PC-3 (cell line): ENCODE results near the gene HEMGN. TPM values are rescaled to one million over a fixed set of nuclear protein-coding genes. Genes with fewer than 3 reads are reported as not detected.

Source experiments
- ATAC-seq: fragments of 200-7000 bp; cut with Tn5 transposase; 2 replicates; pipeline ENCODE4 v1.9.1; 2020; ENCODE audit warnings: mild to moderate bottlenecking, moderate library complexity
- BruUV-seq: library from RNA; stranded (reverse); fragments of 400-500 nt; replicated peaks from 2 replicates; lab custom pipeline; 2021; lab: Mats Ljungman, UMichigan
- CTCF ChIA-PET: fragments of 300-600 bp; sonication (Branson Sonifier 250); formaldehyde crosslinking; loops from one replicate; lab custom pipeline; 2022; ENCODE audit warnings: antibody characterized with exemption; lab: Charles Lee
- POLR2A ChIA-PET: fragments of 300-600 bp; sonication (Branson Sonifier 250); formaldehyde crosslinking; loops from one replicate; lab custom pipeline; 2022; ENCODE audit warnings: antibody characterized with exemption; ENCODE audit not compliant: unreplicated experiment; lab: Charles Lee
- DNase-seq: peaks from one replicate; pipeline ENCODE4 v3.0.0-alpha.2; 2015
- H2AFZ ChIP-seq: fragments of 300-600 bp; sonication (generic); 2 replicates; pipeline ENCODE4 v1.6.0; 2016; ENCODE audit warnings: antibody characterized with exemption, low read length
- H3F3A ChIP-seq: fragments of 300-600 bp; sonication (generic); one replicate; pipeline ENCODE4 v1.6.0; 2017; ENCODE audit warnings: antibody characterized with exemption, low read length, control low read depth, mild to moderate bottlenecking; ENCODE audit not compliant: unreplicated experiment
- H3K27ac ChIP-seq: fragments of 300-600 bp; sonication (generic); 2 replicates; pipeline ENCODE4 v1.5.1; 2016; ENCODE audit warnings: mild to moderate bottlenecking, low read length
- H3K27me3 ChIP-seq: fragments of 300-600 bp; sonication (generic); 2 replicates; pipeline ENCODE4 v1.6.1; 2016; ENCODE audit warnings: low read length, mixed read lengths
- H3K36me3 ChIP-seq: fragments of 300-600 bp; sonication (generic); 2 replicates; pipeline ENCODE4 v1.6.1; 2016; ENCODE audit warnings: low read depth, mixed run types, low read length, mixed read lengths
- H3K4me1 ChIP-seq: fragments of 300-600 bp; sonication (generic); 2 replicates; pipeline ENCODE4 v1.5.1; 2016; ENCODE audit warnings: low read length; ENCODE audit not compliant: insufficient read depth
- H3K4me2 ChIP-seq: fragments of 300-600 bp; sonication (generic); 2 replicates; pipeline ENCODE4 v1.6.0; 2016; ENCODE audit warnings: low read length
- H3K4me3 ChIP-seq: fragments of 300-600 bp; sonication (generic); 2 replicates; pipeline ENCODE4 v1.5.1; 2016; ENCODE audit warnings: mild to moderate bottlenecking, low read length, mixed read lengths
- H3K79me2 ChIP-seq: fragments of 300-600 bp; sonication (generic); 2 replicates; pipeline ENCODE4 v1.6.1; 2017; ENCODE audit warnings: low read length, mixed read lengths
- H3K9ac ChIP-seq: fragments of 300-600 bp; sonication (generic); 2 replicates; pipeline ENCODE4 v1.6.0; 2016; ENCODE audit warnings: mild to moderate bottlenecking, low read length
- H3K9me2 ChIP-seq: fragments of 300-600 bp; sonication (generic); replicated peaks from 2 replicates; pipeline ENCODE4 v1.6.1; 2016; ENCODE audit warnings: mixed run types, low read length, mixed read lengths
- H3K9me3 ChIP-seq: fragments of 300-600 bp; sonication (generic); 2 replicates; pipeline ENCODE4 v1.6.1; 2016; ENCODE audit warnings: low read length, mixed read lengths
- H4K20me1 ChIP-seq: fragments of 300-600 bp; sonication (generic); 2 replicates; pipeline ENCODE4 v1.6.1; 2016; ENCODE audit warnings: low read length, mixed read lengths
- EZH2 ChIP-seq: fragments of 300-600 bp; sonication (generic); IDR thresholded peaks from one replicate; pipeline ENCODE4 v1.6.1; 2017; ENCODE audit warnings: antibody characterized with exemption, mild to moderate bottlenecking, low read length; ENCODE audit not compliant: unreplicated experiment
- EZH2phosphoT487 ChIP-seq: fragments of 300-600 bp; sonication (generic); IDR thresholded peaks from 2 replicates; pipeline ENCODE4 v1.6.1; 2018; ENCODE audit warnings: mild to moderate bottlenecking, antibody characterized with exemption, low read length, borderline replicate concordance
- intact Hi-C: fragments of 100-400 bp; cut with micrococcal nuclease; formaldehyde crosslinking; loops from 2 replicates; pipeline ENCODE4 v1.9.0; 2023
- total RNA-seq: library from RNA; depleted of rRNA; stranded (reverse); fragments of >200 nt; gene quantifications from 2 replicates; pipeline ENCODE4 v1.2.3, GENCODE V29; 2014
- TF ChIP-seq, protein P1 (sequence below): fragments of 300-600 bp; sonication (generic); conservative IDR thresholded peaks from 2 replicates; pipeline ENCODE4 v1.5.1; 2017; ENCODE audit warnings: antibody characterized with exemption, low read depth, mild to moderate bottlenecking, low read length

Gene HEMGN
- total RNA-seq, 1 experiment from 2014 or later: not detected

GRCh38 chr9:97907632-97908031 is 30.3 kb downstream of the HEMGN start:
- Histone ChIP-seq H3K4me3 (no peak overlapping the region), H3K4me2 (no peak overlapping the region), H3K9me2 (no peaks in the 10 kb centered on the region)

DNA sequence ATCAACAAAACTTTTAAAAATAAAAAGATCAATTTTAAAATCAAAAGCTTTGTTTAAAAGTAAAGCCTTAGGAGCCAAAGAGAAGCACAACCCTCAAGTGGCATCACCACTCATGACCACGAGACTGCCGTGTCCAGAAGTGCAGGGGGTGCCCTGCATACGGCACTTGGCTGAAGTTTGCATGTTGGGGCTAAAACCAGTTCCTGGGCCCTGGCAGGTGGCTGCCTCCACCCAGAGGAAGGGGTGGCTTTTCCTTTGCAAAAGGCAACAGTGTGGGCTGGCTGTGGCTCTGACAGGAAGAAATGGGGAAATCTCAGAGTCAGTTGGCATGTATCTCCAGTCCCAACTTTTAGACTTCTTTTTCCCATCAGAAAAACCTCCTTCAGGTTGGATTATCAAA is 30.9 kb downstream of the HEMGN start:
- H4K20me1 ChIP-seq: no peaks in the 10 kb centered on the region
- no peak overlapping the region for H3K27ac ChIP-seq
- H3K9me2 ChIP-seq: no peaks in the 10 kb centered on the region
- H3K79me2 ChIP-seq: no peaks in the 10 kb centered on the region
- intact Hi-C loops: no loop called here
- TF ChIP-seq, protein P1, sequence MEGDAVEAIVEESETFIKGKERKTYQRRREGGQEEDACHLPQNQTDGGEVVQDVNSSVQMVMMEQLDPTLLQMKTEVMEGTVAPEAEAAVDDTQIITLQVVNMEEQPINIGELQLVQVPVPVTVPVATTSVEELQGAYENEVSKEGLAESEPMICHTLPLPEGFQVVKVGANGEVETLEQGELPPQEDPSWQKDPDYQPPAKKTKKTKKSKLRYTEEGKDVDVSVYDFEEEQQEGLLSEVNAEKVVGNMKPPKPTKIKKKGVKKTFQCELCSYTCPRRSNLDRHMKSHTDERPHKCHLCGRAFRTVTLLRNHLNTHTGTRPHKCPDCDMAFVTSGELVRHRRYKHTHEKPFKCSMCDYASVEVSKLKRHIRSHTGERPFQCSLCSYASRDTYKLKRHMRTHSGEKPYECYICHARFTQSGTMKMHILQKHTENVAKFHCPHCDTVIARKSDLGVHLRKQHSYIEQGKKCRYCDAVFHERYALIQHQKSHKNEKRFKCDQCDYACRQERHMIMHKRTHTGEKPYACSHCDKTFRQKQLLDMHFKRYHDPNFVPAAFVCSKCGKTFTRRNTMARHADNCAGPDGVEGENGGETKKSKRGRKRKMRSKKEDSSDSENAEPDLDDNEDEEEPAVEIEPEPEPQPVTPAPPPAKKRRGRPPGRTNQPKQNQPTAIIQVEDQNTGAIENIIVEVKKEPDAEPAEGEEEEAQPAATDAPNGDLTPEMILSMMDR: no peak
- no peak for TF ChIP-seq EZH2
- TF ChIP-seq EZH2phosphoT487: no peak
- H3K9me3 ChIP-seq: no peaks in the 10 kb centered on the region
- no peak overlapping the region for H3K4me2 ChIP-seq
- ATAC-seq (no peak), DNase-seq (no peak)
- no peaks in the 10 kb centered on the region for H3K4me1 ChIP-seq
- H3F3A ChIP-seq: no peaks in the 10 kb centered on the region
- H2AFZ ChIP-seq: no peak overlapping the region
- POLR2A ChIA-PET: no interaction called here
- no peaks in the 10 kb centered on the region for H3K27me3 ChIP-seq
- CTCF ChIA-PET: no interaction called here
- H3K9ac ChIP-seq: no peak overlapping the region
- no peak overlapping the region for H3K4me3 ChIP-seq
- H3K36me3 ChIP-seq: no peaks in the 10 kb centered on the region; the same call in 1 of the 2 replicates
- no TSS peak for BruUV-seq

More at GRCh38 chr9:97907632-97908031, 30.3 kb downstream of the HEMGN start:
- H3K4me1 ChIP-seq: no peaks in the 10 kb centered on the region
- H3K9ac ChIP-seq: no peak overlapping the region
- ChIA-PET CTCF (no interaction called here), POLR2A (no interaction called here)
- intact Hi-C loops: no loop called here
- no peaks in the 10 kb centered on the region for H3K79me2 ChIP-seq
- no peaks in the 10 kb centered on the region for H3K9me3 ChIP-seq
- no peak for ATAC-seq
- TF ChIP-seq, protein P1: no peak
- TF ChIP-seq EZH2phosphoT487: no peak
- no peak for TF ChIP-seq EZH2
- no TSS peak for BruUV-seq
- no peak overlapping the region for H3K27ac ChIP-seq
- no peaks in the 10 kb centered on the region for H3F3A ChIP-seq
- H3K27me3 ChIP-seq: no peaks in the 10 kb centered on the region
- no peak overlapping the region for H2AFZ ChIP-seq
- no peaks in the 10 kb centered on the region for H4K20me1 ChIP-seq
- no peaks in the 10 kb centered on the region; the same call in 1 of the 2 replicates for H3K36me3 ChIP-seq
- no peak for DNase-seq

DNA sequence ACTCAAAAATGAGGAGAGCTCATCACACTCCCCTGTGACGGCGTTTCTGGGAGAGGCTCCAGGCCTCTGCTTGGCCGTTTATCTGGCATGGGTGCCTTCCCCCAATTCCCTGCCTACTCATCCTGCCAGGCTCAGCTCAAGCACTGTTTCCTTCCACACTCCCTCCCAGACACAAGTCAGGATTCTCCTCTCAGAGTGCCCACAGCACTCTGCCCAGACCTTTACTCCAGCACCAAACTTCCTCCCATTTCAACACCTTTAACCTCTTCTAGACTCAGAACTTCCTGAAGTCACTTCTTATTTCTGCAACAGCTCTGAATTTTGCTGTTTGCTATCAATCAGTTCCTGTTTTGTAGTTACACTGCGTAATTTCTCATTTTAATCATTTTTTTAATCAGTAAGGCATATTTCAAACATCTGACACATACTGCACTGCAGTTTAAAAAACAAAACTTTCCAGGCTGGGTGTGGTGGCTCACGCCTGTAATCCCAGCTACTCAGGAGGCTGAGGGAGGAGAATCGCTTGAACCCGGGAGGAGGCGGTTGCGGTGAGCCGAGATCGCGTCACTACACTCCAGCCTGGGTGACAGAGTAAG is 31.6 kb downstream of the HEMGN start:
- intact Hi-C loops: no loop called here
- Histone ChIP-seq H3F3A (no peaks in the 10 kb centered on the region), H3K27me3 (no peaks in the 10 kb centered on the region), H3K4me2 (no peak overlapping the region), H3K9me3 (no peaks in the 10 kb centered on the region), H3K4me1 (no peaks in the 10 kb centered on the region), H3K4me3 (no peak overlapping the region), H2AFZ (no peak overlapping the region), H3K79me2 (no peaks in the 10 kb centered on the region), H3K9ac (no peak overlapping the region), H4K20me1 (no peaks in the 10 kb centered on the region), H3K36me3 (no peaks in the 10 kb centered on the region; the same call in 1 of the 2 replicates), H3K9me2 (no peaks in the 10 kb centered on the region), H3K27ac (no peak overlapping the region)
- ATAC-seq (no peak), DNase-seq (no peak)
- BruUV-seq: no TSS peak
- ChIA-PET POLR2A (no interaction called here), CTCF (no interaction called here)
- TF ChIP-seq, protein P1: no peak
- TF ChIP-seq EZH2phosphoT487: no peak
- TF ChIP-seq EZH2: no peak
